Caco-2 (cell line): ENCODE measurements around the gene NUDT7. TPM values are rescaled to one million over a fixed set of nuclear protein-coding genes. Genes with fewer than 3 reads are reported as not detected.
A peak's percentile ranks its signal among the peaks of the same experiment; 100 is the strongest.

ENCODE experiments used
- BruUV-seq: library from RNA; stranded (reverse); fragments of 400-500 nt; replicated peaks from 2 replicates; lab custom pipeline; 2021; lab: Mats Ljungman, UMichigan
- CTCF ChIA-PET: fragments of 300-600 bp; sonication (Branson Sonifier 250); formaldehyde crosslinking; loops from one replicate; lab custom pipeline; 2022; ENCODE audit warnings: antibody characterized with exemption; lab: Charles Lee
- POLR2A ChIA-PET: fragments of 300-600 bp; sonication (Branson Sonifier 250); formaldehyde crosslinking; loops from one replicate; lab custom pipeline; 2022; ENCODE audit warnings: antibody characterized with exemption; lab: Charles Lee
- DNase-seq, 2 experiments: peaks; one replicate each; pipeline versions ENCODE4 v3.0.0 to v3.0.0-alpha.2; 2020 to 2022
- H3K27me3 ChIP-seq: replicated peaks from 2 replicates; pipeline ENCODE4 v1.6.0; 2011; ENCODE audit warnings: low read length; ENCODE audit not compliant: control insufficient read depth, insufficient read depth
- H3K36me3 ChIP-seq: 2 replicates; pipeline ENCODE4 v1.5.1; 2011; ENCODE audit warnings: low read length; ENCODE audit not compliant: control insufficient read depth, insufficient read depth
- H3K4me1 ChIP-seq: fragments of 250-450 bp; sonication (Bioruptor Pico); 2 replicates; pipeline ENCODE4 v1.5.1; 2020; ENCODE audit warnings: mild to moderate bottlenecking
- H3K4me3 ChIP-seq: 2 replicates; pipeline ENCODE4 v1.5.1; 2011; ENCODE audit warnings: low read depth, mild to moderate bottlenecking, control low read depth, low read length
- H3K9me3 ChIP-seq: fragments of 250-450 bp; sonication (Bioruptor Pico); 2 replicates; pipeline ENCODE4 v1.5.1; 2020; ENCODE audit warnings: mild to moderate bottlenecking, moderate library complexity
- H3K27ac Mint-ChIP-seq: one replicate; pipeline ENCODE4 v1.8.0; 2022; ENCODE audit warnings: mixed read lengths; ENCODE audit not compliant: unreplicated experiment
- H3K27me3 Mint-ChIP-seq: one replicate; pipeline ENCODE4 v1.8.0; 2022; ENCODE audit warnings: mixed read lengths; ENCODE audit not compliant: insufficient read depth, unreplicated experiment
- H3K36me3 Mint-ChIP-seq: one replicate; pipeline ENCODE4 v1.8.0; 2022; ENCODE audit warnings: mild to moderate bottlenecking, mixed read lengths; ENCODE audit not compliant: insufficient read depth, unreplicated experiment
- H3K4me1 Mint-ChIP-seq: one replicate; pipeline ENCODE4 v1.8.0; 2022; ENCODE audit warnings: low read depth, mixed read lengths; ENCODE audit not compliant: unreplicated experiment
- H3K4me3 Mint-ChIP-seq: one replicate; pipeline ENCODE4 v1.8.0; 2022; ENCODE audit warnings: mild to moderate bottlenecking, moderate library complexity, mixed read lengths; ENCODE audit not compliant: unreplicated experiment
- H3K9me3 Mint-ChIP-seq: one replicate; pipeline ENCODE4 v1.8.0; 2022; ENCODE audit warnings: mixed read lengths; ENCODE audit not compliant: unreplicated experiment
- intact Hi-C: fragments of 100-400 bp; cut with micrococcal nuclease; formaldehyde crosslinking; loops from one replicate; pipeline ENCODE4 v1.10.0; 2022; ENCODE audit not compliant: unreplicated experiment
- total RNA-seq: library from RNA; stranded (reverse); gene quantifications from 2 replicates; pipeline ENCODE4 v1.2.3, GENCODE V29; 2022
- TF ChIP-seq, protein P1 (sequence below), 2 experiments: fragments of 200-600 bp in 1 of 2; IDR thresholded peaks; 1 replicate in 1 of 2; 2 replicates in 1 of 2; pipeline versions ENCODE4 v1.5.1 to v1.8.0; 2011 to 2022; ENCODE audit warnings: antibody characterized with exemption in 1 of 2, control low read depth in 1 of 2, inconsistent platforms in 1 of 2, low read depth in 1 of 2, low read length in 1 of 2, mild to moderate bottlenecking in 1 of 2, moderate library complexity in 1 of 2; ENCODE audit not compliant: insufficient read depth in 1 of 2, severe bottlenecking in 1 of 2, unreplicated experiment in 1 of 2

NUDT7 gene
- total RNA-seq, 1 experiment from 2014 or later = 6.9 TPM

DNA sequence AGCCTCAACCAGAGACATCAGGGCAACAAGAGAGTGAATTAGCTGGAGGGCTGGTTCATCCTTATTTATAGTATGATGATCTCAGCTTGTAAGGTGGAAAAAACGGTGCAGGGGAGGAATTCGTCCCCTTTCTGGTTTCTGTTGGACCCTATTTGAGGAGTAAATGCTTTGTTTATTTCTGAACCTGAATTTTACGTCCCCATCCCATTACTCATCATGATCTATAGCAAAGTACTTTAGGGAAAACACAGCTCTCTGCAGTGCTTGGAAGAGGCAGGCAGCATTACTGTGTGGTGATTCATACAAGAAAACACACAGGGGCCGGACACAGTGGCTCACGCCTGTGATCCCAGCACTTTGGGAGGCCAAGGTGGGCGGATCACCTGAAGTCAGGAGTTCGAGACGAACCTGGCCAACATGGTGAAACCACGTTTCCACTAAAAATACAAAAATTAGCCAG, 58.1 kb downstream of the NUDT7 start:
- Histone ChIP-seq H3K27me3 (no peaks in the 10 kb centered on the region), H3K4me1 (0 out of 2 replicates have a peak, but pooled peaks cover 3% of the 10 kb centered on the region), H3K4me3 (no peak overlapping the region), H3K36me3 (no peaks in the 10 kb centered on the region), H3K9me3 (no peaks in the 10 kb centered on the region)
- TF ChIP-seq, protein P1, sequence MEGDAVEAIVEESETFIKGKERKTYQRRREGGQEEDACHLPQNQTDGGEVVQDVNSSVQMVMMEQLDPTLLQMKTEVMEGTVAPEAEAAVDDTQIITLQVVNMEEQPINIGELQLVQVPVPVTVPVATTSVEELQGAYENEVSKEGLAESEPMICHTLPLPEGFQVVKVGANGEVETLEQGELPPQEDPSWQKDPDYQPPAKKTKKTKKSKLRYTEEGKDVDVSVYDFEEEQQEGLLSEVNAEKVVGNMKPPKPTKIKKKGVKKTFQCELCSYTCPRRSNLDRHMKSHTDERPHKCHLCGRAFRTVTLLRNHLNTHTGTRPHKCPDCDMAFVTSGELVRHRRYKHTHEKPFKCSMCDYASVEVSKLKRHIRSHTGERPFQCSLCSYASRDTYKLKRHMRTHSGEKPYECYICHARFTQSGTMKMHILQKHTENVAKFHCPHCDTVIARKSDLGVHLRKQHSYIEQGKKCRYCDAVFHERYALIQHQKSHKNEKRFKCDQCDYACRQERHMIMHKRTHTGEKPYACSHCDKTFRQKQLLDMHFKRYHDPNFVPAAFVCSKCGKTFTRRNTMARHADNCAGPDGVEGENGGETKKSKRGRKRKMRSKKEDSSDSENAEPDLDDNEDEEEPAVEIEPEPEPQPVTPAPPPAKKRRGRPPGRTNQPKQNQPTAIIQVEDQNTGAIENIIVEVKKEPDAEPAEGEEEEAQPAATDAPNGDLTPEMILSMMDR (IDR thresholded peaks at IDR 0.05; ENCODE audit: insufficient read depth in 1 of 2, low read depth in 1 of 2, low read length in 1 of 2, severe bottlenecking in 1 of 2, unreplicated experiment in 1 of 2) = no peak
- H3K27me3 Mint-ChIP-seq = peaks cover 5% of the 10 kb centered on the region
- CTCF ChIA-PET = no interaction called here
- H3K36me3 Mint-ChIP-seq = no peaks in the 10 kb centered on the region
- H3K4me3 Mint-ChIP-seq = no peak overlapping the region
- no peaks in the 10 kb centered on the region for H3K9me3 Mint-ChIP-seq
- no peak overlapping the region for H3K27ac Mint-ChIP-seq
- no TSS peak for BruUV-seq
- intact Hi-C loops = no loop called here
- DNase-seq = no peak
- POLR2A ChIA-PET = no interaction called here
- no peaks in the 10 kb centered on the region for H3K4me1 Mint-ChIP-seq

DNA sequence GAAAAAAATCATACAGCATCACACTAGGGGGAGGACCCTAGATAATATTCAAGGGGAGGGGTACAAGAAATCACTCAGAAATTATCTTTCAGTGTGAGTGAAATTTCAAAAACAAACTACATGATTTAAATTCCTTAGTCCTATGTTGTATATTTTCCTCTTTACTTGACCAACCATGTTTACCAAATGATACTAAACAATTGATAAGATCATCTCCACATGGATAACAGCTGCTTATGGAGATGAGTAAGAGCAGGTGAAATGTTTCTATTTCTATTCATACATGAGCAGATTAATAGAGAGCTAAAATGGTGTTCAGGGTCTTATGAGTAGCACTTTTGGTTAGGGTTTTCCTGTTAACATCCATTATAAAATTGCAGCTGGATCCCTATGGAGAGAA, 58.8 kb downstream of the NUDT7 start:
- no peaks in the 10 kb centered on the region for H3K9me3 Mint-ChIP-seq
- DNase-seq = no peak
- Histone ChIP-seq H3K36me3 (no peaks in the 10 kb centered on the region), H3K27me3 (no peaks in the 10 kb centered on the region), H3K9me3 (no peaks in the 10 kb centered on the region), H3K4me3 (no peak overlapping the region), H3K4me1 (0 out of 2 replicates have a peak, but pooled peaks cover 3% of the 10 kb centered on the region)
- ChIA-PET CTCF (interaction anchor here (1.1 kb wide), 1 partner anchor 104 kb away, joined by 3 read pairs; no protein-coding TSS in a partner anchor), POLR2A (interaction anchor here (0.6 kb wide), 1 partner anchor 1475 kb away, joined by 3 read pairs; no protein-coding TSS in a partner anchor)
- H3K27me3 Mint-ChIP-seq = peaks cover 5% of the 10 kb centered on the region
- intact Hi-C loops = no loop called here
- BruUV-seq = no TSS peak
- H3K4me3 Mint-ChIP-seq = no peak overlapping the region
- H3K36me3 Mint-ChIP-seq = no peaks in the 10 kb centered on the region
- H3K27ac Mint-ChIP-seq = no peak overlapping the region
- TF ChIP-seq, protein P1 (IDR thresholded peaks at IDR 0.05; ENCODE audit: insufficient read depth in 1 of 2, low read depth in 1 of 2, low read length in 1 of 2, severe bottlenecking in 1 of 2, unreplicated experiment in 1 of 2) = no peak
- no peaks in the 10 kb centered on the region for H3K4me1 Mint-ChIP-seq

- 0 out of 2 replicates have a peak, but pooled peaks cover 3% of the 10 kb centered on the region for H3K4me1 ChIP-seq
- Mint-ChIP-seq H3K27ac (no peak overlapping the region), H3K36me3 (no peaks in the 10 kb centered on the region), H3K9me3 (no peaks in the 10 kb centered on the region), H3K4me1 (no peaks in the 10 kb centered on the region), H3K27me3 (peaks cover 20% of the 10 kb centered on the region), H3K4me3 (no peak overlapping the region)
- TF ChIP-seq, protein P1 (IDR thresholded peaks at IDR 0.05; ENCODE audit: insufficient read depth in 1 of 2, low read depth in 1 of 2, low read length in 1 of 2, severe bottlenecking in 1 of 2, unreplicated experiment in 1 of 2) = peak; percentile 24 to 40
- DNase-seq = peak in 1 of 2 experiments; percentile 14
- H3K36me3 ChIP-seq = no peaks in the 10 kb centered on the region
- intact Hi-C loops = loop anchor here (1.0 kb wide), 1 partner anchor 107 kb away; no protein-coding TSS in a partner anchor
- ChIA-PET CTCF (no interaction called here), POLR2A (no interaction called here)
- H3K27me3 ChIP-seq = no peaks in the 10 kb centered on the region
- no TSS peak for BruUV-seq
- H3K4me3 ChIP-seq = no peak overlapping the region
- no peaks in the 10 kb centered on the region for H3K9me3 ChIP-seq
Observed at GRCh38 chr16:77782694-77783093, 60.4 kb downstream of the NUDT7 start.
